GM19328 (cell line): Measurements from ENCODE around the gene LAMC1.
"Not testable (repeated sequence)": the region's sequence is repeated elsewhere in the genome, so short reads cannot be mapped to it uniquely, and the experiment has no call there.

ENCODE experiments used
- ATAC-seq: cut with Tn5 transposase; IDR thresholded peaks from one replicate; pipeline ENCODE4 v1.9.1; 2021; ENCODE audit warnings: mild to moderate bottlenecking, moderate library complexity; ENCODE audit not compliant: unreplicated experiment

Gene LAMC1

DNA sequence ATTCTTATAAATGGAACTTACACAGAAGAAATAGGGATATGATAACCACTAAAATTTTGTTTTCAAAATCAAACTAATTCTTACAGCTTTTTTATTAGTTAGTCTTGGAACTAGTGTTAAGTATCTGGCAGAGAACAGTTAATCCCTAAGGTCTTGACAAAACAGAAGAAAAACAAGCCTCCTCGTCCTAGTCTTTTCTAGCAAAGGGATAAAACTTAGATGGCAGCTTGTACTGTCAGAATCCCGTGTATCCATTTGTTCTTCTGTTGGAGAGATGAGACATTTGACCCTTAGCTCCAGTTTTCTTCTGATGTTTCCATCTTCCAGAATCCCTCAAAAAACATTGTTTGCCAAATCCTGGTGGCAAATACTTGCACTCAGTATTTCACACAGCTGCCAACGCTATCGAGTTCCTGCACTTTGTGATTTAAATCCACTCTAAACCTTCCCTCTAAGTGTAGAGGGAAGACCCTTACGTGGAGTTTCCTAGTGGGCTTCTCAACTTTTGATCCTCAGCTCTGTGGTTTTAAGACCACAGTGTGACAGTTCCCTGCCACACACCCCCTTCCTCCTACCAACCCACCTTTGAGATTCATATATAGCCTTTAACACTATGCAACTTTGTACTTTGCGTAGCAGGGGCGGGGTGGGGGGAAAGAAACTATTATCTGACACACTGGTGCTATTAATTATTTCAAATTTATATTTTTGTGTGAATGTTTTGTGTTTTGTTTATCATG lies 120.5 kb downstream of the LAMC1 start:
- ATAC-seq: no peak

DNA sequence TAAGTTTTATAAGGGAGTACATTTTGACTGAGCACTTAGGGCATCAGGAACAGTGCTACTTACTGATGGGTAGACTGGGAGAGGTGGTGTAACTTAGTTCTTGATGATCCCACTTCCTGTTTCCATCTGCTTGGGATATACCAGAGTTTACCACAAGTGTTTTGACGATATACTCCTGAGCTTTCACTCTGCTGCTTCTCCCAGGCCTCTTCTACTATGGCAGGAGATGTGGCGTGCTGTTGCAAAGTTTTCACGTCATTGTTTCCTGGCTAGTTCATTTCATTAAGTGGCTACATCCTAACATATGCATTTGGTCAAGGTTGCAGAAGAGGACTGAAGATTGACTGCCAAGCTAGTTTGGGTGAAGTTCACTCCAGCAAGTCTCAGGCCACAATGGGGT lies 121.5 kb downstream of the LAMC1 start:
- no peak for ATAC-seq

GRCh38 chr1:183147735-183148134 lies 124.5 kb downstream of the LAMC1 start:
- ATAC-seq: no peak

GRCh38 chr1:183148599-183148998 lies 125.4 kb downstream of the LAMC1 start:
- no peak for ATAC-seq

DNA sequence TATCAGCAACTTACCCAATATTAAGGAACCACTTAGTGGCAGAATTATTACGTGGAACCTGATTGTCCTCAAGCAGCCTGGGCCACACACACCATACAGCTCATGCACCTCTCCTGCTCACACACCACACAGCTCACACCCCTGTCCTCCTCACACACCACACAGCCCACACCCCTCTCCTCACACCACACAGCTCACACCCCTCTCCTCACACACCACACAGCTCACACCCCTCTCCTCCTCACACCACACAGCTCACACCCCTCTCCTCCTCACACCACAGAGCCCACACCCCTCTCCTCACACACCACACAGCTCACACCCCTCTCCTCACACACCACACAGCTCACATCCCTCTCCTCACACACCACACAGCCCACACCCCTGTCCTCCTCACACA lies 126.1 kb downstream of the LAMC1 start:
- no peak for ATAC-seq

DNA sequence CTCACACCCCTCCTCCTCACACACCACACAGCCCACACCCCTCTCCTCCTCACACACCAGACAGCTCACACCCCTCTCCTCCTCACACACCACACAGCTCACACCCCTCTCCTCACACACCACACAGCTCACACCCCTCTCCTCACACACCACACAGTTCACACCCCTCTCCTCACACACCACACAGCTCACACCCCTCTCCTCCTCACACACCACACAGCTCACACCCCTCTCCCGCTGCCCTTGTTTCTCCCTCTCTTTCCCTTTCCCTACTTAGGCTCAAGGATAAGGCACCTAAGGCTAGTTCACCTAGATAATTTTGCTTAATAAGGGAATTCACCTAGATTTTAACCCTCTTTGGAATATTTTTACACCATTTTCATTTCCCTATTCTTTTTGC lies 126.8 kb downstream of the LAMC1 start:
- ATAC-seq: not testable (repeated sequence)

DNA sequence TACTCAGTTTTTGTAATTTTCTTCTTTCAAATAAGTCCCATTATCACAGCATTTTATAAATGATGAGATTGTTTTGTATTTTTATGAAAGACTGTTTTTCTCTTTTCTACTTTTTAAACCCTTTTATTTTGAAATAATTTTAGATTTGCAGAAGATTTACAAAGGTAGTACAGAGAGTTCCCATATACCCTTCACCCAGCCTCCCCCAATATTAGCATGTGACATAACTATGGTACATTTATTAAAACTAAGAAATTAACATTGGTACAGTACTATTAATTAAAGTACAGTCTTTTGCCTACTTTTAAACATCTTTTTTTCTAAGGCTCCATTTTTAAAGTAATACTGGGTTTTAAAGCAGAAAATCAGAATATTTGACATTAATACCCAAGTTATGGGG lies 127.2 kb downstream of the LAMC1 start:
- no peak for ATAC-seq

DNA sequence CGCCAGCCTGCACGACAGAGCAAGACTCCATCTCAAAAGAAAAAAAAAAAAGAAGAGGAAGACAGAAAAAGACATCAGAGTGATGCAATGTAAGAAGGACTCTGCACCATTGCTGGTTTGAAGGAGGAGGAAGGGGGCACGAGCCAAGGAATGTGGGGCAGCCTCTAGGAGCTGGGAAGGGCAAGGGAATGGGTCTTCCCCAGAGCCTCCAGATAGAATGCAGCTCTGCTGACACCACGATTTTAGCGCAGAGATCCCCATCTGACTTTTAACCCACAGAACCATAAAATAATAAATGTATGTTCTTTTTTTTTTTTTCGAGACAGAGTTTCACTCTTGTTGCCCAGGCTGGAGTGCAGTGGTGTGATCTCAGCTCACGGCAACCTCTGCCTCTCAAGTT lies 129.0 kb downstream of the LAMC1 start:
- no peak for ATAC-seq

DNA sequence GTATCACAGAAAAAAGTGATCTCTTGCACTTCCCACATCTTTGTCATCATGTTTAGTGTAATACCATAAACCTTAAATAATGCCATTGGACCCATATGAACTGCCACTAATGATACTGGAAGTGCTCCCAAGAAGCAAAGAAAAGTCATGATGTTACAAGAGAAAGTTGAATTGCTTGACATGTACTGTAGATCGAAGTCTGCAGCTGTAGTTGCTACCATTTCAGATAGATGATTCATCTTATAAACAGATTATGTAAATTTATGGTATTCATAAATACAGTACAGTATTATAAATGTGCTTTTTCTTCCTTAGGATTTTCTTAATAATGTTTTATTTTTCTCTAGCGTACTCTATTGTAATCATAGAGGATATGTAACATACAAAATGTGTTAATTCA lies 132.7 kb downstream of the LAMC1 start:
- ATAC-seq: no peak

GRCh38 chr1:183159960-183160359 lies 136.7 kb downstream of the LAMC1 start:
- ATAC-seq: no peak

DNA sequence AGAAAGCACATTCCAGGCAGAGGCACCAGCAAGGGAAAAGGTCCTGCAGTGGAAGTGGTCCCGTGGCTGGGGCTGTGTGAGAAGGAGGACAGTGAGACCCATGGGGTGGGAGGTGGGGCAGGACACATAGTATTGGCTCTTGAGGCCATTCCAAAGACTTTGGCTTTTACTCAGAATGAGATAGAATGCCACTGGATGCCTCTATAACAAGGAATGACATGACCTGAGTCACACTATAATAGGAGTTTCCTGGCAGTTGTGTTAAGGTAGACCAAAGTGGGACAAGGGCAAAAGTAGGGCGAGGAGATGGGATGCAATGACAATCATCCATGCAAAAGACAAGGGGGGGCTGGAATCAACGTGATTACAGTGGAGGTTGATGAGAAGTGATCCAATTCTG lies 138.2 kb downstream of the LAMC1 start:
- no peak for ATAC-seq

DNA sequence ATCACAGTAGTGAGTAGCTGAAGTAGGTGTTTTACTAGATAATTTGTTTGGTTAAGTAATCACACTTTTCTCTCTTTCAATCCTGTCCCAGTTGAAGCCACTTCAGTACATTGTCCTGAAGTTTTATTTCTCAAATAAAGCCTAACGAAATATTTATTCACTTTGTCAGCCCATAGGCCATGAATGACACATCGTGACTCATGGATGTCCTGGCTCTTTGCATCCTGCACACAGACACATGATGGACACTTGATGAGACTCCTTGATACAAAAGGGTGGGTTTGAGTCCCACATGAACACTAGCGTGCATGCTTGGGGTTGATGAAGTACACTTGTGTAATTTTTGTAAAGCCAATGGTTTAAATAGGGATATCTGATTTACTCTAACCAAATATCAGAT lies 140.1 kb downstream of the LAMC1 start:
- ATAC-seq: no peak

DNA sequence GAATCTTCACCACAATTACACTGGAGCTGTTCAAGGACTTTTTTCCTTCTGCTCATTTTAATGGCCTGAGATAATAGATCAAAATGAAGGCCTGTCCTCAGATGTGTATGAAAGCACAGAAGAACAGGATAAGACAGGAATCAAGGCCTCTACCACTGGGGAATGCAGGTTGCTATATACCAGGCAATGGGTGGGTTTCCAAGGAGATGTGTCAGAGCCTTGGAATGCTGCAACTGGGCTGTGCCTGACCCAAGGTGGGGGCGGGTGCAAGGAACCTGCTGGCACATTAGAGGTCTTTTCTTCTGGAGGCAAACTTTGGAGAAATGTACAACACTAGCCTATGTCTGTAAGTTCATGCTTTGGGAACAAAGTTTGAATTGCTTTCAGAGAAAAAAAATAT lies 141.1 kb downstream of the LAMC1 start:
- no peak for ATAC-seq

GRCh38 chr1:183164963-183165362 lies 141.7 kb downstream of the LAMC1 start:
- no peak for ATAC-seq

GRCh38 chr1:183165456-183165855 lies 142.2 kb downstream of the LAMC1 start:
- ATAC-seq: no peak

- no peak for ATAC-seq
Observed at GRCh38 chr1:183166454-183166853, 143.2 kb downstream of the LAMC1 start.

- ATAC-seq: no peak
Observed at GRCh38 chr1:183167676-183168075, 144.5 kb downstream of the LAMC1 start.

DNA sequence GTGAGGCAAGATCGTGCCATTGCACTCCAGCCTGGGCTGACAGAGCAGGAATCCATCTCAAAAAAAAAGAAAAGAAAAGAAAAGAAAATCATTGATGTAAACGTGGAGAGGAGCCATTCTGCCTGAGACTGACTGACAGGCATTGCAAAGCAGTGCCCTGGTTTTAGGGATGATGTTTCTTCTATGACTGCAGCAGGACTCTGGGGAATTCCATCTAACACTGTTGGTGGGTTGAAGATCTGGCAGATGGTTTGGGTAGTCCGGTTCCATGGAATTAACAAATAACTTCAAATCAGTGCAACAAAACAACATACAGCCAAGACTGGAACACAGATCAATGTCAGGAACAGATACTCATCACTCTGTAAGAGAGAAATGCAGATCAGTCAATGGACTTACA lies 145.1 kb downstream of the LAMC1 start:
- ATAC-seq: no peak

- no peak for ATAC-seq
Observed at GRCh38 chr1:183173828-183174227, 150.6 kb downstream of the LAMC1 start.

- ATAC-seq: no peak
Observed at GRCh38 chr1:183175631-183176030, 152.4 kb downstream of the LAMC1 start.

GRCh38 chr1:183178545-183178944 lies 155.3 kb downstream of the LAMC1 start:
- ATAC-seq: no peak

DNA sequence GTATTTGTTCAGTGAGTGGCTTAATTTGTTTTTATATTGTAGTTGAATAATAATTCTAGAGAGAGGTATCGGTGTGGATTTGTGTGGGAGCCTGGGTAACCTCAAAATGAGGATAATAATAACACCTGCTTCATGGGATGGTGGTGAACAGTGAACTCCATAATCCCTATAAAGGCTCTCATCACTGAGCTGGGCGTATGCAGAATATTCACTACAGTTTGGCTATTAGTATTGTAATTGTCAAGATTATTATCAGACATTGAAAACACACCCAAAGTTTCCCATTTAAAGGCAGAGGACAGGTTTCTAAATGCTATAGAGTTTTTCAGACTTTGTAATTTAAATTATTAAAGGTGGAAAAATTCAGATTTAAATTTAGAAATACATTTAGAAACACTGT lies 155.8 kb downstream of the LAMC1 start:
- no peak for ATAC-seq

- ATAC-seq: no peak
Observed at GRCh38 chr1:183180218-183180617, 157.0 kb downstream of the LAMC1 start.
